DND-41 (cell line): ENCODE data around the gene STK11.

Experiments
- EZH2 ChIP-seq: IDR thresholded peaks from 3 replicates; pipeline ENCODE4 v1.6.1; 2012; ENCODE audit warnings: borderline replicate concordance, low read depth, mild to moderate bottlenecking, moderate library complexity, low read length, inconsistent platforms; ENCODE audit not compliant: severe bottlenecking
- TF ChIP-seq, protein P1 (sequence below): IDR thresholded peaks from 2 replicates; pipeline ENCODE4 v1.5.1; 2012; ENCODE audit warnings: borderline replicate concordance, low read length, moderate library complexity, mild to moderate bottlenecking; ENCODE audit not compliant: poor library complexity, severe bottlenecking; ENCODE audit errors: extremely low read depth

DNA sequence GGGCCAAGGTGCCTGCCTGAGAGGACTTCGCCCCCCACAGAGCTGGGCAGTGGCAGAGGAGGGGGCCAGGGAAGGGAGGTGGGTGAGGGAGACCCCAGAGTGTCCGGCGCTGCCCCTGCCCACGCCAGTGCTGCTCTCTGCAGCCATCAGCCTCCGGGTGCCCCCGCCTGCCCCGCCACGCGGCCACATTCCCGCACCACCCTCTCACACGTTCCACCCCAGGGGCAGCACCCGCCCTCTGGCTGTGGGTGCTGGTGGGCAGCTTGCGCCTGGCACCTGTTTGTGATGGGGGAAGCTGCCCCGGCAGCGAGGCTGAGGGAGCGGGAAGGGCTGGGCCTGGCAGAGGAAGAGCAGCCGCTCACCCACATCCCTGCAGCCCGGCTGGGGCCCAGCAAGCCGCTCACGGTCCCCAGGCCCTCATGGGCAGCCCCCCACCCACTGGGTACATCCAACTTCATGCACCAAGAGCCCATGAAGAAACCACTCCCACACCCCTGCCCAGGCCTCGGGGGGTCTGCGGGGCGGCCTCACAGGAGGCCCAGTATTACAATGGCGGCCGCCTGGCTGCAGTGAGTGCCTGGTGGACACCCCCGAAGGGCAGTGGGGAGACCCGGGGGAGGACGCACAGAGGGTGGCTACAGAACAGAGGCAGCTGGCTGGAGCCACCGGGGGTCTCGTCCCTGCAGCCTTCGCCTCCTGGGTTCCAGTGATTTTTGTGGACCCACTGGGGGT, 45.5 kb upstream of the STK11 start:
- TF ChIP-seq, protein P1, sequence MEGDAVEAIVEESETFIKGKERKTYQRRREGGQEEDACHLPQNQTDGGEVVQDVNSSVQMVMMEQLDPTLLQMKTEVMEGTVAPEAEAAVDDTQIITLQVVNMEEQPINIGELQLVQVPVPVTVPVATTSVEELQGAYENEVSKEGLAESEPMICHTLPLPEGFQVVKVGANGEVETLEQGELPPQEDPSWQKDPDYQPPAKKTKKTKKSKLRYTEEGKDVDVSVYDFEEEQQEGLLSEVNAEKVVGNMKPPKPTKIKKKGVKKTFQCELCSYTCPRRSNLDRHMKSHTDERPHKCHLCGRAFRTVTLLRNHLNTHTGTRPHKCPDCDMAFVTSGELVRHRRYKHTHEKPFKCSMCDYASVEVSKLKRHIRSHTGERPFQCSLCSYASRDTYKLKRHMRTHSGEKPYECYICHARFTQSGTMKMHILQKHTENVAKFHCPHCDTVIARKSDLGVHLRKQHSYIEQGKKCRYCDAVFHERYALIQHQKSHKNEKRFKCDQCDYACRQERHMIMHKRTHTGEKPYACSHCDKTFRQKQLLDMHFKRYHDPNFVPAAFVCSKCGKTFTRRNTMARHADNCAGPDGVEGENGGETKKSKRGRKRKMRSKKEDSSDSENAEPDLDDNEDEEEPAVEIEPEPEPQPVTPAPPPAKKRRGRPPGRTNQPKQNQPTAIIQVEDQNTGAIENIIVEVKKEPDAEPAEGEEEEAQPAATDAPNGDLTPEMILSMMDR: no peak
- no peak for TF ChIP-seq EZH2
